NB4 (cell line): Measurements from ENCODE around the gene WNT9A.
"Not testable (repeated sequence)": the region's sequence is repeated elsewhere in the genome, so short reads cannot be mapped to it uniquely, and the experiment has no call there.

ENCODE experiments used
- DNase-seq: peaks from one replicate; pipeline ENCODE4 v3.0.0; 2010; ENCODE audit warnings: low read depth
- H3K4me3 ChIP-seq: one replicate; pipeline ENCODE4 v1.5.1; 2011; ENCODE audit warnings: mild to moderate bottlenecking, low read depth, low read length, moderate library complexity
- MYC ChIP-seq: IDR thresholded peaks from 2 replicates; pipeline ENCODE4 v1.6.1; 2011; ENCODE audit warnings: low read depth, low read length
- POLR2A ChIP-seq: IDR thresholded peaks from 2 replicates; pipeline ENCODE4 v1.6.1; 2011; ENCODE audit warnings: mild to moderate bottlenecking; ENCODE audit not compliant: insufficient read length; ENCODE audit errors: extremely low read depth
- TF ChIP-seq, protein P1 (sequence below): IDR thresholded peaks from one replicate; pipeline ENCODE4 v1.5.1; 2012; ENCODE audit warnings: low read depth, low read length
- TF ChIP-seq, protein P2 (sequence below): IDR thresholded peaks from 2 replicates; pipeline ENCODE4 v1.6.1; 2011; ENCODE audit warnings: low read depth, low read length

WNT9A gene

DNA sequence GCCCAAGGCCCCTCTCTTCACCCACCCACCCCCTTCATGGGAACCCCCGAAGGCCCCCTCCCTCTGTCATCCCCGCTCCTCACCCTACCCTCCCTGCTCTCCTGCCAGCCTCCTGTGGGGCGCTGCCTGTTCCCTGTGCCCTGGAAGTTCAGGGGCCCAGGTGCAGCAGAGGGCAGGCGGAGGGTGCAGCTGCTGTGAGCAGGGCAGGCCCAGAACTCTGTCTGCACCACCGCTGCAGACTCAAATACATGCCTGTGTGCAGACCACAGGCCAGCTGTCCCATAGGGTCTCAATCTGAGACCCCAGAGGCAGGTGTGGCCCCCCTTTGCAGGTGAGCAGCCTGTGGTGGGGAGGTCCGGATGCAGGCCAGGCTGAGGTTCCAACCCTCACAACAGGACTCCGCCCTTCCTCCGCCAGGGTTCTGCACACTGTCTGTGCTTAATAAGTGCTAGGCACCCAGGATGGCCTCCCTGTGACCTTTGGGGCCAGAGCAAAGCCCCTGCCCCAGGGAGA lies 62.5 kb downstream of the WNT9A start:
- no peak for DNase-seq
- no peak overlapping the region for H3K4me3 ChIP-seq
- TF ChIP-seq MYC: no peak
- TF ChIP-seq, protein P1, sequence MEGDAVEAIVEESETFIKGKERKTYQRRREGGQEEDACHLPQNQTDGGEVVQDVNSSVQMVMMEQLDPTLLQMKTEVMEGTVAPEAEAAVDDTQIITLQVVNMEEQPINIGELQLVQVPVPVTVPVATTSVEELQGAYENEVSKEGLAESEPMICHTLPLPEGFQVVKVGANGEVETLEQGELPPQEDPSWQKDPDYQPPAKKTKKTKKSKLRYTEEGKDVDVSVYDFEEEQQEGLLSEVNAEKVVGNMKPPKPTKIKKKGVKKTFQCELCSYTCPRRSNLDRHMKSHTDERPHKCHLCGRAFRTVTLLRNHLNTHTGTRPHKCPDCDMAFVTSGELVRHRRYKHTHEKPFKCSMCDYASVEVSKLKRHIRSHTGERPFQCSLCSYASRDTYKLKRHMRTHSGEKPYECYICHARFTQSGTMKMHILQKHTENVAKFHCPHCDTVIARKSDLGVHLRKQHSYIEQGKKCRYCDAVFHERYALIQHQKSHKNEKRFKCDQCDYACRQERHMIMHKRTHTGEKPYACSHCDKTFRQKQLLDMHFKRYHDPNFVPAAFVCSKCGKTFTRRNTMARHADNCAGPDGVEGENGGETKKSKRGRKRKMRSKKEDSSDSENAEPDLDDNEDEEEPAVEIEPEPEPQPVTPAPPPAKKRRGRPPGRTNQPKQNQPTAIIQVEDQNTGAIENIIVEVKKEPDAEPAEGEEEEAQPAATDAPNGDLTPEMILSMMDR: no peak
- TF ChIP-seq, protein P2, sequence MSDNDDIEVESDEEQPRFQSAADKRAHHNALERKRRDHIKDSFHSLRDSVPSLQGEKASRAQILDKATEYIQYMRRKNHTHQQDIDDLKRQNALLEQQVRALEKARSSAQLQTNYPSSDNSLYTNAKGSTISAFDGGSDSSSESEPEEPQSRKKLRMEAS: no peak
- no peak for TF ChIP-seq POLR2A

DNA sequence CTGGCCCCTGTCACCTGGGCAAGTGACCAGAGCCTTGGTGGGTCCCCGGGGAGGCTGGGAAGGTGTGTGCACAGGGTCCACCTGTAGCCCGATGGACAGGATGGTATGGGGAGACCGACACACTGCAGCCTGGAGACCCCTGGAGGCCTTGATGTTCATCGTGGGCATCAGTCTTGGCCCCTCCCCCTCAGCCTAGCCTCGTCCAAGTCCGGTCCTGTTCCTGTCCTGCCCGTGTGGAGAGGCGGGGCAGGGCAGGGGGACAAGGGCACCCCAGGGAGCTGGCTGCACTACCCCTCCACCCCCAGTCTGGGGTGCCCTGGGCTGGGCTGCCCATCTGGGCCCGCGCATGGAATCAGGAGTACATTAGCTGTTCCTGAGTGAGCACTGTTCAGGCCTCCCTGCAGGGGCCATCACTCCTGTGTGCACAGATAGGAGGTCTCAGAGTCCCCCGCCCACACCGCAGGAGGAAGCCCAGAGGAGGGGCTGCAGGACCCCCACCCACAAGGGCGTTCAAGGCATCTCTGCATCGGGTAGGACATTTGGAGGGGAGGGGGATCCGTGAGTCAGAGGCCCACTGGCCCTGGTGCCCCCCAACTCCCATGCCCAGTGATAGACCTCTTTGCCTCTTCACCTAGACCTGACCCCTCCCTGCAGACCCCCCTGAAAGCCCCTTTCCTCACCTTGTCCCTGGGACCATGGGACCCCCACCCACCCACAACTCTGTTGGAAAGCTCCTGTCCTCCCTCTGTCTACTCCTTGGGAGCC lies 63.2 kb downstream of the WNT9A start:
- no peak overlapping the region for H3K4me3 ChIP-seq
- DNase-seq: no peak
- TF ChIP-seq MYC: no peak
- TF ChIP-seq, protein P1: no peak
- TF ChIP-seq, protein P2: no peak

DNA sequence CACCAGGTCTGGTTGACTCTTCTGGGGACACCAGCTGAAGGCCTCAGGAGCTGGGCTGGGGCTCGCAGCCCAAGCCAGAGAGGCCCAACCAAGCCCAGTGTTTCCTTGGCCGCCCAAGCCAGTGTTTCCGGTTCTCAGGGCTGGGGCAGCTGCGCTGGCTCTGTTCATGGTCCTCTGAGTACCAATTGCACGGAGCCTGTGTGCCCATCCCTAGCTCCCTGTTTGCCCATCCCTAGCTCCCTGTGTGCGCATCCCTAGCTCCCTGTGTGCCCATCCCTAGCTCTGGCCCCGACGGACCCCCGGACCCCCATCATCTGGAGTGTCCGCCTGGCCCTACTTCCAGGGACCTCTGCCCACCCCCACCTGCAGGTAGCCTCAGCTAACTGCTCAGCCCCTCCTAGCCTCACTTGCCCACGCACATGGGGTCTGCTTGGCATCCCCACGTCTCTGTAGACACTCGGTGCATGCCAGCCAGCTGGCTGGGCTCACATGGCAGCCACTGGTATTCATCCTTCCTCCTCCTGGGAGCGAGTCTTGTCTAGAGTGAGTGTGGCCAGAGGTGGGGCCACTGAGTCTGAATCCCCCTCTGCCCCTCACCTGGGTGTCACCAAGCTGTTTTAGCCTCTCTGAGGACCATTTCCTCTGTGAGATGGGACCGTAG lies 64.0 kb downstream of the WNT9A start:
- no peak for DNase-seq
- no peak overlapping the region for H3K4me3 ChIP-seq
- no peak for TF ChIP-seq POLR2A
- no peak for TF ChIP-seq MYC
- TF ChIP-seq, protein P2: no peak
- TF ChIP-seq, protein P1: no peak

DNA sequence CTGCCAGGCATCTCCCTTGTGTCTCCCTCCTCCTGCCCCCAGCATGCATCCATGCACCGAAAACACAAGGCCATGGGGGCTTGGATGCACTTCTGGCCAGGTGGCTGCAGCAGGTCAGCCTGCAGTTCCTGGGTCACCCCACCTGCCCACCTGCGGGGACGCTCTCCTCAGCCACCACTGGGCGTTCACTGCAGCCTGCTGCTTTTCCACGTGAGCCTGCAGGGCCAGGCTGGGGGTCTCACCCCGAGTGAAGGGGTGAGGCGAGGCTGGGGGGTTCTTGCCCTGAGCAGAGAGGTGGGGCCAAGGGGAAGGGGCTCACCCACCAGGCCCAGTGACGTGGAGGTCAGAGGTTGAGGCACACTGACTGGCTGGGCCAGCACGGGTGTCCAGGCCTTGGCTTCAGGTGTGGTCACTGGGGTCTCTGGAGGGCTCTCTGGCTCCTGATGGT lies 64.6 kb downstream of the WNT9A start:
- H3K4me3 ChIP-seq: no peak overlapping the region
- DNase-seq: no peak
- TF ChIP-seq, protein P2: no peak
- TF ChIP-seq, protein P1: no peak
- TF ChIP-seq POLR2A (no peak), MYC (no peak)

DNA sequence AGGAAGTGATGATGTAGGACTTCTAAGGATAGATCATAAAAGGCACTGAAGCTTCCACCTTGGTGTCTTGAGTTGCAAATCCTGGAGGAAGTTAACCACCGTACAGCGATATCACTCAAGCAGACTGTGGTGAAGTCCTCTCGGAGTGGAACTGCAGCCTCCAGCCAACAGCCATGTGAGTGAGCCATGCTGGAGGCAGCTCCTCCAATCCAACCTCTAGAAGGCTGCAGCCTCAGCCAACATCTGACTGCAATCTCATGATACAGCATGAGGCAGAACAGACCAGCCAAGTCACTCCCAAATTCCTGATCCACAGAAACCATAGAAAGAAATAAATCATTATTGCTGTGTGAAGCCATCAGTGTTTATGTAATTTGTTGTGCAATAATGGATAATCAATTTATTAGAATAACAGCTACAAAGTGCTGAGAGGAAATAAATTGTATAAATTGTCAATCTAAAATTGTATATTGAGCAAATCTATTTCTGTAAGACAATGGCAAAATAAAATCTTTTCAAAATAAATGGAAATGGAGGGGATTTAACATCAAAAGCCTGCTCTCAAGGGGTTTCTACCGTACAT lies 67.3 kb downstream of the WNT9A start:
- no peak for DNase-seq
- no peak overlapping the region for H3K4me3 ChIP-seq
- no peak for TF ChIP-seq POLR2A
- TF ChIP-seq, protein P1: no peak
- no peak for TF ChIP-seq MYC
- TF ChIP-seq, protein P2: no peak

DNA sequence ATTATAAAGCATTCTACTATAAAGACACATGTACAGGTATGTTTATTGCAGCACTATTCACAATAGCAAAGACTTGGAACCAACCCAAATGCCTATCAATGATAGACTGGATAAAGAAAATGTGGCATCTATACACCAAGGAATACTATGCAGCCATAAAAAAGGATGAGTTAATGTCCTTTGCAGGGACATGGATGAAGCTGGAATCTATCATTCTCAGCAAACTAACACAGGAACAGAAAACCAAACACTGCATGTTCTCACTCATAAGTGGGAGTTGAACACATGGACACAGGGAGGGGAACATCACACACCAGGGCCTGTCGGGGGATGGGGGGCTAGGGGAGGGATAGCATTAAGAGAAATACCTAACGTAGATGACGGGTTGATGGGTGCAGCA lies 69.9 kb downstream of the WNT9A start:
- not testable (repeated sequence) for DNase-seq, H3K4me3 ChIP-seq

DNA sequence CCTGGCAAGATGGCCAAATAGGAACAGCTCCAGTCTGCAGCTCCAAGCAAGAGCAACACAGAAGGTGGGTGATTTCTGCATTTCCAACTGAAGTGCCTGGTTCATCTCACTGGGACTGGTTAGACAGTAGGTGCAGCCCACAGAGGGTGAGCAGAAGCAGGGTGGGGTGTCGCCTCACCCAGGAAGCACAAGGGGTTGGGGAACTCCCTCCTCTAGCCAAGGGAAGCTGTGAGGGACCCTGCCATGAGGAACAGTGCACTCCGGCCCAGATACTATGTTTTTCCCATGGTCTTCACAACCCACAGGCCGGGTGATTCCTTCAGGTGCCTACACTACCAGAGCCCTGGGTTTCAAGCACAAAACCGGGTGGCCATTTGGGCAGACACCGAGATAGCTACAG lies 75.8 kb downstream of the WNT9A start:
- not testable (repeated sequence) for DNase-seq, H3K4me3 ChIP-seq
